Inflammatory macrophage (primary cell): ENCODE data around the gene EFNA5.
"Not testable (repeated sequence)": the region's sequence is repeated elsewhere in the genome, so short reads cannot be mapped to it uniquely, and the experiment has no call there.

ENCODE experiments used
- DNase-seq, 2 donors: peaks; one replicate each; pipeline ENCODE4 v3.0.0-alpha.2; 2020 to 2022

Gene EFNA5

GRCh38 chr5:107517185-107518033 lies 153.3 kb downstream of the EFNA5 start:
- no peak for DNase-seq

GRCh38 chr5:107516452-107517184 lies 154.1 kb downstream of the EFNA5 start:
- no peak for DNase-seq

- DNase-seq = no peak
Observed at GRCh38 chr5:107515521-107516080, 155.1 kb downstream of the EFNA5 start.

GRCh38 chr5:107514305-107514704 lies 156.4 kb downstream of the EFNA5 start:
- DNase-seq = no peak

- no peak for DNase-seq
Observed at GRCh38 chr5:107513337-107514085, 157.2 kb downstream of the EFNA5 start.

GRCh38 chr5:107512029-107512428 lies 158.7 kb downstream of the EFNA5 start:
- DNase-seq = no peak

GRCh38 chr5:107510125-107510524 lies 160.6 kb downstream of the EFNA5 start:
- no peak for DNase-seq

- DNase-seq = no peak
Observed at GRCh38 chr5:107508097-107508496, 162.6 kb downstream of the EFNA5 start.

GRCh38 chr5:107505763-107506534 lies 164.8 kb downstream of the EFNA5 start:
- DNase-seq = no peak

- DNase-seq = no peak
Observed at GRCh38 chr5:107504424-107504823, 166.3 kb downstream of the EFNA5 start.

- DNase-seq = no peak
Observed at GRCh38 chr5:107502676-107503060, 168.1 kb downstream of the EFNA5 start.

GRCh38 chr5:107501965-107502675 lies 168.6 kb downstream of the EFNA5 start:
- DNase-seq = peak in 1 of 2 donors; percentile 1

GRCh38 chr5:107500840-107501239 lies 169.9 kb downstream of the EFNA5 start:
- DNase-seq = no peak

- DNase-seq = no peak
Observed at GRCh38 chr5:107500347-107500746, 170.4 kb downstream of the EFNA5 start.

- DNase-seq = no peak
Observed at GRCh38 chr5:107499776-107500175, 171.0 kb downstream of the EFNA5 start.

- DNase-seq = no peak
Observed at GRCh38 chr5:107499237-107499636, 171.5 kb downstream of the EFNA5 start.

GRCh38 chr5:107496466-107496865 lies 174.3 kb downstream of the EFNA5 start:
- no peak for DNase-seq

GRCh38 chr5:107494129-107494528 lies 176.6 kb downstream of the EFNA5 start:
- DNase-seq = not testable (repeated sequence)

- DNase-seq = peak; percentile 41 to 60
Observed at GRCh38 chr5:107487056-107487542, 183.6 kb downstream of the EFNA5 start.

- peak; percentile 34 to 40 for DNase-seq
Observed at GRCh38 chr5:107486489-107486888, 184.2 kb downstream of the EFNA5 start.

GRCh38 chr5:107485184-107485583 lies 185.6 kb downstream of the EFNA5 start:
- DNase-seq = no peak
